NCI-H2107 treated with DMSO at 0.1 percent for 48 hours (cell line): Measurements from ENCODE around the gene INAVA.
"Not testable (repeated sequence)": the region's sequence is repeated elsewhere in the genome, so short reads cannot be mapped to it uniquely, and the experiment has no call there.

Experiments used
- DNase-seq: peaks from one replicate; lab custom pipeline; 2025; ENCODE audit not compliant: unreplicated experiment; lab: John Stamatoyannopoulos, UW

The INAVA gene

DNA sequence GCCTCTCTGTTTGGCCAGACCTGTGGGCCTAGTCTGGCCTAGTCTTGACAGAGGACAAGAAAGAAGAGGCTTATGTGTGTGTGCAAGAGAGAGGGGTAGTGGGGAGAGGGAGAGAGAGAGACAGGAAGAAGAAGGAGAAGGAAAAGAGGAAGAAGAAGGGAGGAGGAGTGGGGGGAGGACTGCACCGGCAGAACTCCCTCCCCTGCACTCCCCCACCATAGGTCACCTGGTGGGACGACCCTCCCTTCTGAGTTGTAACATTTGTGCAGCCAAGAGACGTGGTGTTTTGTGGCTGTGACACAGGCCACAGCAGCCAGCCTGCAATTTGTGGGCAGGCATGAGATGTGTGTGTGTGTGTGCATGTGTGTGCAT lies 4.3 kb downstream of the INAVA start:
- DNase-seq, result no peak

DNA sequence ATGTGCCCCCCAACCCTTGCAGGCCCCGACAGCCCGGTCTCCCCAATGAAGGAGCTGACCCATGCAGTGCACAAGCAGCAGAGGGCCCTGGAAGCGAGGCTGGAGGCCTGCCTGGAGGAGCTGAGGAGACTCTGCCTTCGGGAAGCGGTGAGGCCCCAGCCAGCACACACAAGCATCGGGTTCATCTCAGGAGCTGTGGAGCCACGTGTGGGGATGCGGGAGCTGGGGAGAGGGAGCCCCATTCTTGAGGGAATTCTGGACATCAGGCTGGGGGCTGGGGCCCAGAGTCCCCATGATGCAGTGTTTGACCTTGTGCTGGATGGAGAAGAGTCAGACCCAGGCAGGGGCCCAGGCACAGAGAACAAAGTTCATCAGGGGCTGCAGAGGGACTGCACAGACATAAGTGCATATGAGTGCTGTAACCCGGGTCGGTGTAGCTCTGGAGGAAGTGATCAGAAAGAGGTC lies 4.8 kb downstream of the INAVA start:
- DNase-seq, result no peak

DNA sequence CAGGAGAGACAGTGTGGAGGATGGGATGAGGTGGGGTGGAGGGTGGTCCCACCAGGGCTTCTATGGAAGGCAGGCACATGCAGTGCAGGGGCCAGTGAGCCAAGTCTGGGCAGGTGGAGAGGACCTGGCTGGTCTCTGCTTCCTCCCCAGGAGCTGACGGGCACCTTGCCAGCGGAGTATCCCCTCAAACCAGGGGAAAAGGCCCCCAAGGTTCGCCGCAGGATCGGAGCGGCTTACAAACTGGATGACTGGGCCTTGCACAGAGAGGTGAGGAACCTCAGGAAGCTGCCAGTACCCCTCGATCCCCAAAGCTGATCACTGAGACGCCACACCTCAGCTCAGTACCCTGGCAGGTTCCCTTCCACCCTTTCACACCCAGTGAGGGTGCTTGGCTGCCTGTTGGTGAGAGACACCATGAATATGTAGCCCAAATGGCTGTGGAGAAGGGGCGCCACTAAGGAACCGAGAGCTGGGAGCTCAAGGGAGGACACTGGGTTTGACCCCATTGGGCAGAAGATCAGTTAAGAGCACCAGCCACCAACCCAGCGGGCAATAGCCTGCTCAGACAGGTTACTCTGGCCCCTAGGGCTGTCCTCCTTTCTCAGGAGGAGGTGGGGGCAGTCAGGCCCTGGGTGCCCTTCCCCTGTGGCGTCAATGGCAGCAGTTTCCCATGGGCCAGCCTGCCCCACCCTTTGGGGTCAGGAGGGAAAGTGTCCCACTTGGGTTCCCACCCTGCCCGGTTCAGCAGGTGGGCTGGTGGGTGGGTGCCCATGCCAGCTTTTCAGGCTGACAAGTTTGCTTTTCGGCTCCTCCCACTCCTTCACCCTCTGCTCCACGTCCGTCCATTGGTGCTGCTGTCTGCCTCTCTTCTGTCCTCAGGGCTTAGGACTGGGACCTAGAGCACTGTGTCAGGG lies 5.5 kb downstream of the INAVA start:
- DNase-seq, result no peak

DNA sequence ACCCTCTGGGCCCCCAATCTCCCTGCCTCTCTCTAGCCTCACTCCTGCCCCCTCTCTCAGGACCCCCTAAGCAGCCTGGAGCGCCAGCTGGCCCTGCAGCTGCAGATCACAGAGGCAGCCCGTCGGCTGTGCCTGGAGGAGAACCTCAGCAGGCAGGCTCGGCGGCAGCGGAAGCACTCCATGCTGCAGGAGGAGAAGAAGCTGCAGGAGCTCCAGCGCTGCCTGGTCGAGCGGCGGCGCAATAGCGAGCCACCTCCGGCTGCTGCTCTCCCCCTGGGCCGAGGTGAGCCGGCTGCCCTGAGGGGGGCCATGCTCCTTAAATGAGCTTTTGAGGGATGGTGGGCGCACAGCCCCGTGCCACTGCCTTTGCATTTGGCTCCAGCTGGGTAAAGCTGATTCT lies 6.2 kb downstream of the INAVA start:
- no peak for DNase-seq

DNA sequence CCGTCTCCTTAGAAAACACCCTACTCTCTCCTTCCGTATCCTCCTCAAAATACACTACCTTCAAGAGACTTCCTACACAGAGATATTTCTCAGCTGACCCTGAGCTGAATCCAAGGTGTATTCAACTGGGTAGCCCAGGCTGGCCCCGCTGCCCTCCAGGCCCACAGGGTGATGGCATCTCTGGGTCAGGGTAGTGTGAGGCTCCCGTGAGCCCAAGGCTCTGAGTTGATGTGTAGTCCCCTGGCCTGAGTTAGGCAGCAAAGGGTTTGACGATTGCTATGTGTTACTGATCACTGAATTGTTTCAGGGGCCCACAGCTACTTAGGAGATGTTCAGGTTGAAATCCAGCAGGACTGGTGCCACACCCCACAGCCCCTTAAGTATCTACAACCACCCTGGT lies 6.7 kb downstream of the INAVA start:
- no peak for DNase-seq

DNA sequence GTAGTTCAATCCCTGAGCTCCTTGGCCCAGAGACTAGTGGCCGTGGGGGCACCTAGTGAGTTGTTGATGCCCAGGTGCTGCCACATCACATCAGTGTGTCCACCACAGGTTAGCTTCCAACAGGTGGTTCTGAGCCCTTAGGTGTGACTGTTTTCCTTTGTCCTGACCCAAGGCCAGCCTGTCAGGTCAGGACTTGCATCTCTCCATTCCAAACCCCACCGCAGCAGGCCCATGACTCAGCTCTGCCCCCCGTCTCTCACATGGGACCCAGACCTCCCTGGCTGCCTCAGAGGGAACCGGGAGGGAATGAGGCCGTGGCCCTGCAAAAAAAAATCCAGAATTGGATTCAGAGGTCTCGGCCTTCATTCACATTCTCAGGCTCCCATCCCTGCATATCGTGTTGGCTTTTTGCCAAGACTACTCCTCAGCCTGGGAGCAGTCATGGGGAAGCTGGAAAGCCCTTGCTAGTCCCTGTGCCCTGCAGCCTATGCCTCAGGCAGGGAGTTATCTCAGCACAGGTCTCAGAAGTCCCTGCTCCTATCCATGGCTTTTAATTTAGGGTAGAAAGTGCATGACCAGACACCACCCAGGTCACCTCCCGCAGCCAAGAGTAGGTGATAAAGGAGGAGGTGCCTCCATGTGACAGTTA lies 7.2 kb downstream of the INAVA start:
- DNase-seq, result no peak

DNA sequence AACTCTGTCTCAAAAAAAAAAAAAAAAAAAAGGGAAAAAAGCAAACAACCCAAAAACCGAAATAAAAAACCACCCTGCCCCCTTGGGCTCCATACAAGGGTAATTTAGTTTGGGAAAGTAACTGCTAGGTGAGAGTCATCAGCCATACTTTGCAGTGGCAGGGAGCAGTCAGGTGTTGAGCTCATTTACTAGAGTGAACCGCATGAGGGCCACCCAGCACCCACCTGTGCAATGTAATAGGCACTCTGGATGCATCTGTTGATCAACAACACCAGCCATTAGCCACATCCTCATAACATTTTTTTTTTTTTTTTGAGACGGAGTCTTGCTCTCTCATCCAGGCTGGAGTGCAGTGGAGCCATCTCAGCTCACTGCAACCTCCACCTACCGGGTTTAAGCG lies 9.1 kb downstream of the INAVA start:
- DNase-seq, result no peak

DNA sequence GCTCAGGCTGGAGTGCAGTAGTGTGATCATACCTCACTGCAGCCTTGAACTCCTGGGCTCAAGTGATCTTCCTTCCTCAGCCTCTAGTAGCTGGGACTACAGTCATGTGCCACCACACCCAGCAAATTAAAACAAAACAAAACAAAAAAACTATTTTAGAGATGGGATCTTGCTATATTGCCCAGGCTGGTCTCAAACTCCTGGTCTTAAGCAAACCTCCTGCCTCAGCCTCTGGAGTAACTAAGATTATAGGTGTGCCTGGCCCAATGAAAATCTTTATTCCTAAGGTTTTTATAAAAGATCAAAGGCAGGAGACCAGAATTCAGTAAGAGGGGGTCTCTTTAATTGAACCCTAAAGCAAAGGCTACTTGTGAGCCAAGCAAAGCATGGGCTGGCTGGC lies 10.1 kb downstream of the INAVA start:
- DNase-seq, result no peak

DNA sequence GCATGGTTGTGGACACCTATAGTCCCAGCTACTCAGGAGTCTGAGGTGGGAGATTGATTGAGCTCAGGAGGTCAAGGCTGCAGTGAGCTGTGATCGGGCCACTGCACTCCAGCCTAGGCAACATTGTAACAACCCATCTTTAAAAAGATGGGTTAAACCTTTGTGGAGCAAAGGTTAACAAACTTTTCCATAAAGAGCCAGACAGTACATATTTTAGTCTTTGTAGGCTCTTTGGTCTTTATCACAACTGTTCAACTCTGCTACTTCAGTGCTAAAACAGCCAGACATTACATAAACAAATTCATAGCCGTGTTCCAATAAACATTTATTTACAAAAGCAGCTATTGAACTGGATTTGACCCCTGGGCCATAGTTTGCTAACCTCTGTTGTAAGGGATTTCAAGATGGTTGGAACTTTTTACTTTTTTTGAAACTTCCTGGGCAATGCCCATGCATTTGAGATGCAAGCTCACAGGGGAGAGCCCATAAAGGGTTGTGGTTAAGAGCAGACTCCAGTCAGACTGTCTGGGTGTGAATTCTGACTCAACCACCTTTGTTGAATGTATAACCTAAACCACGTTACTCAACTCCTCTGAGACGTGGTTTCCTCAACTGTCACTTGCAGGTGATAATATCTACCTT lies 10.8 kb downstream of the INAVA start:
- DNase-seq, result no peak

DNA sequence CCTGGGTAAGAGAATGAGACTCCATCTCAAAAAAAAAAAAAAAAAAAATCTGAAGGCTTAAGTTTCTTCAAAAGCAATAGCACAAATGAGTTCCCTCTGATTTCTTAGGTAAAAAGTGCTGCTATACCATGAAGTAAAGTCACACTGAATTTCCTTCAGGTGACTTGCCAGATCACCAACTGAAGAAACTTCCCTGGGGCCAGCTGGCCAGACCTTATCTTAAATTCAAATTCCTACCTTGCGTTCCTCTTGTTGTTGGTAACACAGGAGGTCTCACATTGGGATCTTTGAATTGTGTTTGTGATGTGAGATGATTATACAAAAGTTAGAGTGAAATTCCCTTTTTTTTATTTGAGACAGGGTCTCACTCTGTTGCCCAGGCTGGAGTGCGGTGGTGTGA lies 11.8 kb downstream of the INAVA start:
- DNase-seq, result no peak

DNA sequence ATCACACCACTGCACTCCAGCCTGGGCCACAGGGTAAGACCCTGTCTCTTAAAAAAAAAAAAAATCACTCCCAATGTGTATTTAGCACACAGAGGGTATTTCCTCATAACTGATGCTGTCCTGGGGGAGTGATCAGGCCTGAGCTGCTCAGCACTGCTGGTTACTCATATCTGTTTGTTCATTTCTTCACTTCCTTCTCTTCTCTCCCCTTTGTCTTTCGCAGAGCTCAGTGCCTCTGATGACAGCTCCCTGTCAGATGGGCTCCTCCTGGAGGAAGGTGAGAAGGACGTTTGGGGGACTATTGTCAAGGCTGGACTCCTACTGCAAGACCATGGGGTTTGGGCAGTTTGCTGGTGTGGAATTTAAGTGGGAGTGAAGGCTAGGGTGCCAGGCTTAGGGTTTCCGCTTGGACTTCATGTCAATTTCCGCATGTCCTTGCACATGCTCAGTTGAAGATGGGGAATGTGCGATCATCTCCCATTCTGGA lies 13.0 kb downstream of the INAVA start:
- DNase-seq, result no peak

DNA sequence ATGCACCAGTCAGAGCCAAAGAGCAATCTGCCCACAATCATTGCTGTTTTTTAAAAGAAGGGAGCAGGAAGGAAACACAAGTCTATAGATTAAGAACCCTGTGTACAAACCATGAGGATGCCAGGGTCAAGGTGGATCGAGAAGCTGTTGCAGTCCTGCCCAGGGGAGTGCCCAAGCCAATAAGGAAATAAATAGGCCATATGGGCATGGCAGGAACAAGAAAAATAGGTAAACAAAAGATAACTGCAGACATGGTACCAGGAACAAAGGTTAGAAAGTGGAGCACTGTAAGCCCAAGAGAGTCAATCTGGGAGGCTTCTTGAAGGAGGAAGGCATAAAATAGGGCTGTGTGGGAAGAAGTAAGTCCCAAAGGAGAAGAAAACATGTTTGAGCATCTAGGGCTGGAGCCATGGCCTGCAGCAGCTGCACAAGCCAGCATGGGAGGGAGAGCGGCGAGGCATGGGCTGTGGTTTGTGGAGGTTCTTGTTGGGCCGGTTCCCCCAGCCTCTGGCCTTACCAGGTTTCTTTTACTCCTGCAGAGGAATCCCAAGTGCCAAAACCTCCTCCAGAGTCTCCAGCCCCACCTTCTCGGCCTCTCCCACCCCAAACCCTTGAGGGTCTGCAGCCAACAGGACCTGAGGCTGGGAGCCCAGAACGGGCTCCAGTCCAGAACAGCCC lies 13.6 kb downstream of the INAVA start:
- no peak for DNase-seq

DNA sequence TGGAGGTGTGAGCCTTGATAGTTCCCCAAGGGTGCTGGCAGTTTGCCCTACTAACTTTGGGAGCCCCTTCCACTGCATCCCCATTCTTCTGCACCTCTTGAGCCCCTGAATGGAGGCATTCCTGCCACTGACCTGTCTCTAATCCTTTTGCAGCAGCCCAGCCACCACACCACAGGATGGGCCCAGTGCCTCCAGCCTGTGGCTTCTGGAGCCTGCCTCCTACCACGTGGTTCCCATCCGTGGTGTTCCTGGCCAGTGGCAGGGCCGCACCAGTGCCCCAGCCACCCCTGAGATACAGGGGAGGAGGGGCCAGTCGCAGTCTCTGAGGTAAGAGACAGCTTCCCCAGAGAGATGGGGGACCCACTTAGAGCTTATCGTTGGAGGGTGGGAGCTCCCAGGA lies 14.4 kb downstream of the INAVA start:
- DNase-seq, result no peak

DNA sequence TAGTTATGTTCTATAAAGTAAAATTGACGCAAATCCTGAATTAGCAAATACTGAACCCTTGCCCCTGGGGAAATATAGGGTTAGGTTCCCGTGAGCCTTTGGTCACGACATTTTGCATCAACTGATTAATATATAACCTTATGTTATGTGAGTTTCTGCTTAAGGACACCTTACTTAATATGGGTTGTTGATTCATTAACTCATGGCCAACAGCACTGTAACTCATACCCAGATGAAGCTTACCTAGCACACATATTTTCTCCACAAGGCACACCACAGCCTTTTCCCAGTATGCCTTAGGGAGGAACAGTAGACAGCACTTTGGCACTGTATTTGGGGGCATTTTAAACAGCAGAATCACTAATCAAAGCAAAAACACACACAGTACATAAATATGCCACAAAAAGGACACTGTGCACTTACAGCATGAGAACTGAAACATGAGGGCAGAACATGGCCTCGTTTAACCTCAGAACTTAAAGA lies 15.1 kb downstream of the INAVA start:
- DNase-seq, result no peak

DNA sequence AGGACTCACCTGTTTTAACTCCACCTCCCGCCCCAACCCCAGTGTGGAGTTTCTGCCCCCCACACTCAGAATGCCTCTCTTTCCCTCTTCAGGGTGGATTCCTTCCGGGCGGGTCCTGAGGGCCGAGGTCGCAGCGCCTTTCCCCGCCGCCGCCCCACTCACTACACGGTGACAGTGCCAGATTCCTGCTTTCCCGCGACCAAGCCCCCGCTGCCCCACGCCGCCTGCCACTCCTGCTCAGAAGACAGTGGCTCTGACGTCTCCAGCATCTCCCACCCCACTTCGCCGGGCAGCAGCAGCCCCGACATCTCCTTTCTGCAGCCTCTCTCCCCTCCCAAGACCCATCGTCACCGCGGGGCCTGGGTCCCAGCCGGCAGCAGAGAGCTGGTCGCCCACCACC lies 16.7 kb downstream of the INAVA start:
- DNase-seq, result no peak

DNA sequence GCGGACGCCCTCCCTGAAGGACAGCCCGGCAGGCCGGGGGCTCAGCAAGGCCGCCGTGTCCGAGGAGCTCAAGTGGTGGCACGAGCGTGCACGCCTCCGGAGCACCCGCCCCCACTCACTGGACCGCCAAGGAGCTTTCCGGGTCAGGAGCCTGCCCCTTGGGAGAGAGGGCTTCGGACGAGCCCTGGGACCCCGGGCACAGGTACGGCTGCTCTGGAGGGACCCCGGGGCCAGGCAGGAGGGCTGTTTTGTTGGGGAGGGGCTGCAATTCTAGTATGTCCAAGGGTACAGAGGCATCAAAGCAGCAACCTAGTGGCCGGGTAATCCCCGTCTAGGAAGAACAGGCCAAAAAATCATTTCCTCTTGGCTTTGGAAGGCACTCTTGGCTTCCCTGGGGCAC lies 17.2 kb downstream of the INAVA start:
- DNase-seq, result not testable (repeated sequence)

DNA sequence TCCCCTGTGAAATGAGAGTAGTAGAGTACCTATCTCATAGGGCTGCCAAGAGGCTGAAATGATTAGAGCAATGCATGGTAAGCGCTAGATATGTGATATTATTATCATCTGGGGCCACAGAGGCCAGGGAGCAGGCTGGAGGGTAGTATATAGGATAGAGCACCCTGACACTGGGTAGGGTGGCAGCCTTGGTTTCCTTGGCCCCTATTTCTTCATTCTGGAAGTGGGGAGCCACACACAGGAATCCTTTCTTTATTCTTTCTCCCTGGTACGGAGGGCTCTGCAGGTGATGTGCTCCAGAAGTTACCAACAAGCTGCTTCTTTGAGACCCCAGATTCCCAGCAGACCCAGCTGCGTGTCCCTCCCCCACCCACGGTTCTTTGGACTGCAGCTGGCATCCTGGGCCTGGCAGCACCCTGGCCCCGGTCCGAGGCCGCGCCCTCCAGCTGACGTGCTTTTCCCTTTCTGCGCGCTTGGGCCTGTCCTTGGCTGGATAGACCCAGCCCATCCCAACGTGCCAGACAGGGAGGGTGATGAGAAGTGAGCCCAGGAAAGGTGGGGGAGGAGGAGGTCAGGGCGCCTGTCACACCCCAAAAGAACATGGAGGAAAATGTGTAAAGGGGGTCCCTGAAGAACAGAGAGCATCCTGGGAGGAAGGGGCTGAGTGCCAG lies 18.2 kb downstream of the INAVA start:
- no peak for DNase-seq

DNA sequence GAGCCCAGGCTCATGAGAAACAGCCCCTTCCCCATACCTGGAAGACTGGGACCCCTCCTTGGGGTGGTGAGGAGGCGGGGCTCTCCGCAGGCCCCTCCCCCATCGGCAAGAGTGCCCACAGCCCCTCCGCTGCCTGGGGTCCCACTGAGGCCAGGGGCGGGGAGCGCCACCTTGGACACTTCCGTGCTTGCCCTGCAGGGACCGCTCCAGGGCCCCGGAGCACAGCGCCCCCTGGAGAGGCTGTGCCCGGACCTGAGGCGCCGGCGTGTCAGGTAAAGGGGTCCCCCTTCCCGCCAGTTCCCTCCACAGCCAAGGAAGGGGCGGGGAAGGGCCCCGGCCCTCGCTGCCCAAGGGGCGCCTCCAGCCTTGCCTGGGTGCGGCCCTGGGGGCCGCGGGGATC lies 21.5 kb downstream of the INAVA start:
- DNase-seq, result no peak

DNA sequence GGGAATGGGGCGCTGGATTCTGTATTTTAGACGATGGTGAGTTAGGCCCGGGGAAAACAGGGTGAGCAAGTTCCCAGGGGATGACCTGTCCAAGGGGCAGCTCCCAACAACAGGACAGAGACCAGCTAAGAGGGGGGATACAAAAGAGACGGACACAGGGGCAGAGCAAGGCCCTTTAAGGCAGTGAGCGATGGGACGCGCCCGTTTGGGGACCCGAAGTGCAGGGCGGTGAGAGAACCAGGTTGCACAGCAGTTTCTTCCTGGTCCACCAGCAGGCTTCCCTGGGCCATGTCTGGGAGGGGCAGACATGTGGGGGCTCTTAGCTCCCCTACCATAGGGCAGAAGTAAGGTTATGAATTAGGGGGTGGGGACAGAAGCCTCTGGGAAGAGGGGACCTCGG lies 22.0 kb downstream of the INAVA start:
- DNase-seq, result no peak

DNA sequence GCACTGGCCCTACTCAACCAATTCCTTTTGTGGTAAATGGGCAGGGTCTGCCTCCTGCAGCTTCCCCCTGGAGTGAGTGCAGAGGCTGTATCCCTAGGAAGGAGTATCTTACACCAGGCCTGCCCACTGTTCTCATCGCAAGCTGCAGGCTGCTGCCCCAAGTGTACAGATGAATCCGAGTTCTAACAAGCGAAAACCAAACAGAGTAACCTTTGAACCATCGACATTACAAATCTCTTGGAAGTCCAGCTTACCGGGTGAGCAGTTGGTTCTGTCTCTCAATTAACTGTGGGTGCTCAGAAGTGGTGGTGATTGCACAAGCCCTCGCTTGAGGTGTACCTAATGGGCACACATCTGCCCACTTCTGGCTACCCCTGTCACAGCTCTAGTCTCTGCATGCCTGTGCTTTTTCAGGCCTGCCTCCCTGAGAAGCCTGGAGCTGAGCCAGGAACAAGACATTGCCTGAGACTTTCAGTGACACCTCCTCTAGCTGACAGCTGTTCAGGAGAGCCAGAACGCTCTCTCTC lies 22.7 kb downstream of the INAVA start:
- DNase-seq, result peak; percentile 10
